ENCODE measurements around the gene DAP3.

DAP3 gene

DNA sequence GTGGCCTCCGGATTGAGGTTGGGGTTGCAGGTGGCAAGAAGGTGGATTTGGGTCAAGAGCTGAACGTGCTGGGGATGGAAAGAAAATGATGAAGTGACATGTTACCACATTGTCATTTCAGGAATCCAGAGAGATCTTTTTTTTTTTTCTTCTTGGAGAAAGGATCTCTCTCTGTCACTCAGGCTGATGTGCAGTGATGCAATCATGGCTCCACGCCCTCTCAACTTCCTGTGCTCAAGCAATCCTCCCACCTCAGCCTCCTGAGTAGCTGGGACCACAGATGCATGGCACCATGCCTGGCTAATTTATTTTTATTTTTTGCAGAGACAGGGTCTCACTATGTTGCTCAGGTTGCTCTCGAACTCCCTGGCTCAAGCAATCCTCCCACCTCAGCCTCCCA, 87.5 kb downstream of the DAP3 start:
- no peak for DNase-seq (ENCODE audit: low read depth)

DNA sequence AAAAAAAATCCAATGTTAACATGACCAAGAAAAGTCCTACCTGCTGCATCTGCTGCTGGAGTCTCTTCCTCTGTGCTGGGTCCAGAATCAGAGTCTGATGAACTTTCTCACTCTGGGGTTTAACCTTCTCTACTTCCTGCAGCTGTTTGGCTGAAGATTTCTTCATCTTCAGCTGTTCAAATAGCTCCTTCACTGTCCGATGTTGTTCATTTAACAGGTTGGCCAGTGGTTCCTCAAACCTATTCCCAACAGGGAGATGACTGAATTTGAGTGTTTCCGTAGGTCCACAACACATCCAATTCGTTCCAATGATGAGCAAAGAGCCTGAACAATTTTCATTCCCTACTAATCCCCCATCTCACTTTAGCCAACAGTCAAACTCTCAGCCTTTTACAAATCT, 88.7 kb downstream of the DAP3 start:
- no peak for DNase-seq (ENCODE audit: low read depth)

All from stimulated activated CD4-positive, alpha-beta T cell treated with anti-CD3 and anti-CD28 coated beads, Interleukin-2, amount 100 ng/mL, for 4 hours (primary cell).